ENCODE measurements around the gene GAB4.

- TF ChIP-seq RAD21 (IDR thresholded peaks at IDR 0.05; ENCODE audit: insufficient read depth, low read depth, low read length): no peak; the same call in 1 of the 2 replicates
- TF ChIP-seq POLR2A (IDR thresholded peaks at IDR 0.05; ENCODE audit: low read depth, low read length): no peak
- peak in 2 of 3 experiments; percentile 6 to 38; a peak in 2 of 6 replicates for TF ChIP-seq CTCF (IDR thresholded peaks at IDR 0.05 in 2 of 3, conservative IDR thresholded peaks at IDR 0.05 in 1 of 3; ENCODE audit: control insufficient read depth in 2 of 3, extremely low read depth in 1 of 3, insufficient read depth in 1 of 3, low read depth in 3 of 3, low read length in 3 of 3)
Observed at GRCh38 chr22:16932577-16932976, 75.4 kb downstream of the GAB4 start.
